Measurements from ENCODE around the gene IGF1R. TPM values are rescaled to one million over a fixed set of nuclear protein-coding genes. Genes with fewer than 3 reads are reported as not detected.

IGF1R gene
- total RNA-seq, 1 donor from 2014 or later = 33.3 TPM

GRCh38 chr15:98720031-98720430, 71.7 kb downstream of the IGF1R start:
- no peak for ATAC-seq
- DNase-seq = no peak
- intact Hi-C loops (cut with micrococcal nuclease) = loop anchor here (10.0 kb wide), 1 partner anchor 45 kb away; no protein-coding TSS in a partner anchor

GRCh38 chr15:98720577-98721565, 72.5 kb downstream of the IGF1R start:
- intact Hi-C loops (cut with micrococcal nuclease) = loop anchor here (10.0 kb wide), 1 partner anchor 46 kb away; no protein-coding TSS in a partner anchor
- ATAC-seq = no peak
- no peak for DNase-seq

GRCh38 chr15:98722209-98722608, 73.9 kb downstream of the IGF1R start:
- no peak for ATAC-seq
- intact Hi-C loops (cut with micrococcal nuclease) = loop anchor here (10.0 kb wide), 1 partner anchor 47 kb away; no protein-coding TSS in a partner anchor
- no peak for DNase-seq

GRCh38 chr15:98722645-98723044, 74.3 kb downstream of the IGF1R start:
- ATAC-seq (no peak), DNase-seq (no peak)
- intact Hi-C loops (cut with micrococcal nuclease) = loop anchor here (10.0 kb wide), 1 partner anchor 48 kb away; no protein-coding TSS in a partner anchor

DNA sequence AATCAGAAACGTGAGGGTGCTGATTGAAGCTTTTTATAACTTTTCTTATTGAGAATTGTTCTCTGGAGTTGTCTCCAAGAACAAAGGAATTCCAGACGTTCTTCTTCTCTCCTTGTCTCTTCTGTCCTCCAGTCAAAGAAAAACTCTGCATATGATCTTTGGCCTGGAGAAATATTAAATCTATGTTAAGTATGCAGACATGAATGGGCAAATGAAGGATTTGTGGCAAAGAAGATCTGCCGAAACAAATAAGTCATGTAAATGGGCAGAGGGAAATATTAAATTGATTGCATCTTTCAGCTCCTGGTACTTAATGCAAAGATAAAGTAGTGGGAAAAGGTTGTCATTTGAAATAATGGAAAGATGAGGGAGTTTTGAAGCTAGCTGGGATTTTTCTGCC, 74.9 kb downstream of the IGF1R start:
- intact Hi-C loops (cut with micrococcal nuclease) = loop anchor here (10.0 kb wide), 1 partner anchor 48 kb away; no protein-coding TSS in a partner anchor
- ATAC-seq = no peak
- DNase-seq = no peak

DNA sequence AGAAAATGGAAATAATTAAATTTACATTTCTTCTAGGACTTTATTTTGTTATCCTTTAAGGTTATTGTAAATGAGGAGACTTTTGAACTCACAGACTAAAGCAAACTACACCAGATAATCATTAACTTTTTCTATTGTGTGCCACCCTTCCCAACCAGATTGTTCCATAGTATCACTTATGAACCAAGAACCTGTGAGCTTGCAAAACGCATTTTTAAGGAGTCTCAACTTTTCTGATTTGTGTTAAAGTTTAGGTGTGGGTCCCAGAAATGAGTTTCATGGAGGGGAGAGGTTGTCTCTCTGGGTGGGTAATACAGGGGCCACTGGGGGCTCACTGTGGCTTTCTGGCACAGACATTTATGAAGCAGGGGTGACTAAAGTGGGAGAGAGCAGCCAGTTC, 75.7 kb downstream of the IGF1R start:
- intact Hi-C loops (cut with micrococcal nuclease) = loop anchor here (10.0 kb wide), 1 partner anchor 49 kb away; no protein-coding TSS in a partner anchor
- no peak for DNase-seq
- ATAC-seq = no peak

DNA sequence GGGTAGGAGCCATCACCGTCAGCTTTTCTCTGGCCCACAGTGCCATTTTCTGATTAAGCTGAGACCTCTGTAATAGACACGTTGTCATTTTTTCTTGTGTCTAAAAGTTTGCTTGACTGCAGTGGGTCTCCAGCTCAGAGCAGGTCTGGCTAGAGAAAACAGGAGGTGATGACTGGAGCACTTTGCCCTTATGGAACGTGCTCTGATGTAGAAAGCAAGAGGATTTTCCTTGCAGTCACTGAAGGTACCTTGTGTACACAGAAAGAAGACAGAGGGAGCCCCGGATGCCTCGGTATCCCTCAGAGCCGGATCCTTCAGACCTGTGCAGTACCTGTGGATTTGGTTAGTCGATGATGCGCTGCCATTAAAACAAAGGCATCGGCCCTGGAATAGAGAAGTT, 76.2 kb downstream of the IGF1R start:
- no peak for ATAC-seq
- no peak for DNase-seq
- intact Hi-C loops (cut with micrococcal nuclease) = loop anchor here (10.0 kb wide), 1 partner anchor 50 kb away; no protein-coding TSS in a partner anchor

DNA sequence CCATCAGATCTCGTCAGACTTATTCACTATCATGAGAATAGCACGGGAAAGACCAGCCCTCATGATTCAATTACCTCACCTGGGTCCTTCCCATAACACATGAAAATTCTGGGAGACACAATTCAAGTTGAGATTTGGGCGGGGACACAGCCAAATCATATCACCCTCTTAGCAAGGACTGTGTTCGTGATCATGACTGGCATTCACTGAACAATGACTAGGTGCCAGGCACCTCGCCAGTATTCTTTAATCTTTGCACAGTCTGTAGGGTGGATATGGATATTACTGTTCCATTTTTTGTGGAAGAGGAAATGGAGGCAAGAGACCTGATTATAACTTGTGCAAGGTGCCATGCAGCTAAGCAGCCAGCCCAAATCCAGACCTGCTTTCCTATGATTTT, 77.5 kb downstream of the IGF1R start:
- intact Hi-C loops (cut with micrococcal nuclease) = loop anchor here (10.0 kb wide), 1 partner anchor 51 kb away; no protein-coding TSS in a partner anchor
- peak; percentile 22 for ATAC-seq
- no peak for DNase-seq

GRCh38 chr15:98727115-98728040, 79.0 kb downstream of the IGF1R start:
- DNase-seq (peak; percentile 89), ATAC-seq (peak; percentile 89)
- intact Hi-C loops (cut with micrococcal nuclease) = loop anchor here (10.0 kb wide), 1 partner anchor 53 kb away; no protein-coding TSS in a partner anchor

DNA sequence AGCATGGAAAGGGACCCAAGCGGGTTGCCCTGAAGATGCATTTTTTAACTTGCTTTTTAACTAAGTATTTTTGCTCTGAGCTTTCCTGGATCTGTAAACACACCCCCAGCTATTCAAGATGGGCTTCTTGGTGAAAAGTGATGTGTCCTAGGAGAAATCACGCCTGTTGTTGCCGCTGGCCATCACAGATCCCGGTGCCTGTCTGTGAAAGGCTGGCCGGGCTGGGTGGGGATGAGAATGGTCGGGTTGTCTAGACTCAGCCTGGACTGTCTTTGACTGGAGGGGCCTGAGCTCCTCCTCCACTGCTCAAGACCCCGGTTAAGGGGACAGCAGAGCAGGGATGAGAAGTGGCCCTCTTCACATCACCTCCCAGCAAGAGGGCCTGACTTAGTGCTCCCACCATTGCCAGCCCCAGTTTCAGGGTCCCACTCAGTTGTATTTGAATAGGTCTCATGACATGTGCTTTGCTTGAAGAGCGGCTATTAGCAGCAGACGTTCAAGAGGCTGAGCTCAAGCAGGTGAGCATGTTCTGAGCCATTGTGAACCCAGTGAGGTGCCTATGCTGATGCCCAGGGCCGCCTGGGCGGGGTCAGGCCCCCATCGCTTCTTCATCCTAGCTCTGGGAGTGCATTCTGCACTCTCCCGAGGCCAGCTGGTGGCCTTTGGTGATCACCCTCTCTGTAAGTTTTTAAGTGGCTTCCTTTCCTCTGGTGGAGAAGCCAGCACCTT, 79.9 kb downstream of the IGF1R start:
- intact Hi-C loops (cut with micrococcal nuclease) = loop anchor here (10.0 kb wide), 1 partner anchor 53 kb away; no protein-coding TSS in a partner anchor
- ATAC-seq = peak; percentile 1

GRCh38 chr15:98728811-98729160, 80.4 kb downstream of the IGF1R start:
- intact Hi-C loops (cut with micrococcal nuclease) = loop anchor here (10.0 kb wide), 1 partner anchor 54 kb away; no protein-coding TSS in a partner anchor
- DNase-seq = no peak
- no peak for ATAC-seq

More for the DNA sequence above, 79.9 kb downstream of the IGF1R start:
- DNase-seq = no peak

GRCh38 chr15:98729446-98730042, 81.2 kb downstream of the IGF1R start:
- ATAC-seq = peak; percentile 73
- DNase-seq = peak; percentile 50
- intact Hi-C loops (cut with micrococcal nuclease) = loop anchor here (10.0 kb wide), 1 partner anchor 55 kb away; no protein-coding TSS in a partner anchor

GRCh38 chr15:98730860-98731711, 82.7 kb downstream of the IGF1R start:
- ATAC-seq (peak; percentile 2), DNase-seq (no peak)
- intact Hi-C loops (cut with micrococcal nuclease) = no loop called here

- intact Hi-C loops (cut with micrococcal nuclease) = no loop called here
- no peak for ATAC-seq
Observed at GRCh38 chr15:98731712-98732450, 83.5 kb downstream of the IGF1R start.

GRCh38 chr15:98733098-98733497, 84.8 kb downstream of the IGF1R start:
- DNase-seq (no peak), ATAC-seq (no peak)
- intact Hi-C loops (cut with micrococcal nuclease) = no loop called here

More at GRCh38 chr15:98731712-98732450, 83.5 kb downstream of the IGF1R start:
- no peak for DNase-seq

DNA sequence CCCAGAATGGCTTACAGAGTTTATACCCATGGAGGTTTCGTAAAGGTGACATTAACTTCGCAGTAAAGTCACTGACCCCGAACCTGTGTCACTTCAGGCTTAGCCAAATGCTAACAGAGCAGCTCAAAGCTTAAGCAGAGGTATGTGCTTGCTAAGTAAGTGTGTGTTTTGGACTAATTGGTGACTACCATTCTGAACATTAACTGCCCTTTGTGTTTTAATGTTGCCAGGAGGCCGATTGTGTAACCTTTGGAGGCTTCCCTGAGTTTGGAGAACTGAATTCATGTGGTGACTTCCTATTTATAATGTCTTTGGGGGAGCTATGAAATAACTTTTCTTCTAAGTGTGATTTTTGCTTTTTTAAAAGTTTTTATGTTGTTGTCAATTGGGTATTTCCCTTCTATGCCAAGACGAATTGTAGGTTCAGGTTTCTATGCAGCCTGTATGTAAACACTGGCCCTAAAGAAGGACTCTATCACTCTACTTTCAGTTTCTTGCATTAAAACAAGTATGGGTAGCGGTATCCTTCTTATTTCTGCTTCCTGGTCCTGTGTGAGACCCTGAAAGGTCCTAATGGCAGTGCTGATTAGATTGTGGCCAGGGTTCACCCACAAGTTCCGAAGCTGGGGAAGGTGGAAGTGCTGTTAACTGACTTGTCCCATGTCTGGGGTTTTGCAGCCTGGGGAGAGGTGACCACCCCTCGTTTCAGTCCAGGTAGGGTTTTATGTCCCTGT, 86.3 kb downstream of the IGF1R start:
- intact Hi-C loops (cut with micrococcal nuclease) = no loop called here
- DNase-seq (no peak), ATAC-seq (no peak)

Measured in left ventricle myocardium superior (tissue), 1 donor.